CD14-positive monocyte (primary cell): ENCODE measurements around the gene PORCN. TPM values are rescaled to one million over a fixed set of nuclear protein-coding genes. Genes with fewer than 3 reads are reported as not detected.

Source experiments
- DNase-seq, 3 donors: peaks; one replicate each; pipeline ENCODE4 v3.0.0-alpha.2; 2011 to 2022
- H2AFZ ChIP-seq: 2 replicates; pipeline ENCODE4 v1.6.0; 2012; ENCODE audit warnings: mild to moderate bottlenecking, low read depth, low read length, inconsistent platforms; ENCODE audit not compliant: insufficient read depth, poor library complexity, severe bottlenecking
- H3K27ac ChIP-seq, 2 donors: 1 replicate in 1 of 2; 2 replicates in 1 of 2; pipeline ENCODE4 v1.5.1; 2012 to 2013; ENCODE audit warnings: low read length in 2 of 2, control low read depth in 1 of 2, inconsistent platforms in 1 of 2, low read depth in 1 of 2, mild to moderate bottlenecking in 1 of 2
- H3K27me3 ChIP-seq, 2 donors: one replicate each; pipeline versions ENCODE4 v1.6.0 to v1.6.1; 2011 to 2013; ENCODE audit warnings: low read length in 2 of 2; ENCODE audit not compliant: control insufficient read depth in 2 of 2, insufficient read depth in 2 of 2
- H3K36me3 ChIP-seq, 2 donors: replicated peaks in 1 of 2; 1 replicate in 1 of 2; 2 replicates in 1 of 2; pipeline versions ENCODE4 v1.5.1 to v1.6.1; 2012 to 2013; ENCODE audit warnings: low read length in 2 of 2, control low read depth in 1 of 2, inconsistent platforms in 1 of 2, mild to moderate bottlenecking in 1 of 2; ENCODE audit not compliant: insufficient read depth in 2 of 2, control insufficient read depth in 1 of 2
- H3K4me1 ChIP-seq, 2 donors: 1 replicate in 1 of 2; 2 replicates in 1 of 2; pipeline versions ENCODE4 v1.5.1 to v1.6.1; 2012 to 2013; ENCODE audit warnings: low read length in 2 of 2, control low read depth in 1 of 2, inconsistent platforms in 1 of 2, mild to moderate bottlenecking in 1 of 2, moderate library complexity in 1 of 2; ENCODE audit not compliant: insufficient read depth in 2 of 2, control insufficient read depth in 1 of 2
- H3K4me2 ChIP-seq: replicated peaks from 2 replicates; pipeline ENCODE3; 2012; ENCODE audit warnings: low read length, moderate library complexity, mild to moderate bottlenecking; ENCODE audit not compliant: poor library complexity, severe bottlenecking; ENCODE audit errors: extremely low read depth
- H3K4me3 ChIP-seq, 3 experiments: fragments of 200-600 bp in 1 of 3; sonication (generic) in 1 of 3; replicated peaks in 1 of 3; 1 replicate in 2 of 3; 2 replicates in 1 of 3; pipeline ENCODE4 v1.5.1; 2011 to 2013; ENCODE audit warnings: low read length in 3 of 3, mild to moderate bottlenecking in 3 of 3, control low read depth in 2 of 3, low read depth in 2 of 3, inconsistent platforms in 1 of 3, moderate library complexity in 1 of 3
- H3K79me2 ChIP-seq: 2 replicates; pipeline ENCODE4 v1.6.0; 2012; ENCODE audit warnings: mild to moderate bottlenecking, control low read depth, inconsistent platforms, low read length, moderate library complexity; ENCODE audit not compliant: insufficient read depth
- H3K9ac ChIP-seq: 2 replicates; pipeline ENCODE4 v1.6.0; 2017; ENCODE audit warnings: low read length, mild to moderate bottlenecking; ENCODE audit not compliant: insufficient read depth, poor library complexity, severe bottlenecking
- H3K9me3 ChIP-seq, 2 donors: replicated peaks in 1 of 2; 1 replicate in 1 of 2; 2 replicates in 1 of 2; pipeline versions ENCODE4 v1.5.1 to v1.6.1; 2012 to 2013; ENCODE audit warnings: low read length in 2 of 2, control low read depth in 1 of 2; ENCODE audit not compliant: control insufficient read depth in 1 of 2, insufficient read depth in 1 of 2
- H4K20me1 ChIP-seq: 2 replicates; pipeline ENCODE4 v1.6.0; 2012; ENCODE audit warnings: mild to moderate bottlenecking, low read length, control low read depth, moderate library complexity; ENCODE audit not compliant: insufficient read depth
- H3K27ac Mint-ChIP-seq, 7 donors: one replicate each; pipeline ENCODE4 v1.8.0; 2020; ENCODE audit warnings: mild to moderate bottlenecking in 7 of 7, mixed read lengths in 7 of 7, moderate library complexity in 6 of 7, inconsistent platforms in 2 of 7
- H3K27me3 Mint-ChIP-seq, 3 donors: one replicate each; pipeline ENCODE4 v1.8.0; 2021 to 2022; ENCODE audit warnings: low read depth in 3 of 3, mild to moderate bottlenecking in 3 of 3, mixed read lengths in 3 of 3, moderate library complexity in 3 of 3, inconsistent platforms in 1 of 3
- H3K36me3 Mint-ChIP-seq, 2 donors: one replicate each; pipeline ENCODE4 v1.8.0; 2020; ENCODE audit warnings: mixed read lengths in 2 of 2, inconsistent platforms in 1 of 2, mild to moderate bottlenecking in 1 of 2
- H3K4me1 Mint-ChIP-seq: one replicate; pipeline ENCODE4 v1.8.0; 2020; ENCODE audit warnings: mild to moderate bottlenecking, mixed read lengths
- H3K4me3 Mint-ChIP-seq, 2 donors: one replicate each; pipeline ENCODE4 v1.8.0; 2020; ENCODE audit warnings: mild to moderate bottlenecking in 2 of 2, mixed read lengths in 2 of 2, moderate library complexity in 1 of 2
- H3K9me3 Mint-ChIP-seq, 7 donors: one replicate each; pipeline ENCODE4 v1.8.0; 2020 to 2022; ENCODE audit warnings: mixed read lengths in 7 of 7, mild to moderate bottlenecking in 6 of 7, moderate library complexity in 6 of 7, inconsistent platforms in 2 of 7
- CTCF ChIP-seq: fragments of 200-600 bp; IDR thresholded peaks from one replicate; pipeline ENCODE4 v1.8.0; 2022; ENCODE audit warnings: antibody characterized with exemption, mild to moderate bottlenecking
- whole genome bisulfite sequencing: methylation state at CpG from one replicate; pipeline ENCODE4 v1.1.5; 2013; ENCODE audit warnings: missing lambda C conversion rate; ENCODE audit not compliant: insufficient coverage; 5-methylcytosine and 5-hydroxymethylcytosine counted together
- intact Hi-C, 2 donors: fragments of 100-400 bp; cut with micrococcal nuclease; formaldehyde crosslinking; loops; one replicate each; pipeline versions ENCODE4 v1.15.0 to v1.15.1; 2023
- polyA plus RNA-seq, 3 donors: library from polyadenylated mRNA; depleted of rRNA in 1 of 3; unstranded in 2 of 3; stranded (reverse) in 1 of 3; fragments of 300-500 nt in 2 of 3; fragments of >200 nt in 1 of 3; fragmentation: Illumina TruSeq in 2 of 3; gene quantifications; 1 replicate in 2 of 3; 2 replicates in 1 of 3; pipeline ENCODE4 v1.2.3, GENCODE V29; 2012 to 2021

The PORCN gene
- polyA plus RNA-seq, 3 donors: 7.5 to 10.5 (median 7.8) TPM

GRCh38 chrX:48513670-48514069 lies 4.9 kb downstream of the PORCN start:
- 88% methylated on average over 1 of the region's 4 CpGs for WGBS
- peaks cover 0 to 7% (median 0%) of the 10 kb centered on the region in 3 donors for H3K27me3 Mint-ChIP-seq
- H4K20me1 ChIP-seq: no peaks in the 10 kb centered on the region
- no peaks in the 10 kb centered on the region for H3K9me3 ChIP-seq
- DNase-seq: no peak
- no peak overlapping the region for H2AFZ ChIP-seq
- intact Hi-C loops: no loop called here
- H3K9me3 Mint-ChIP-seq: peaks cover 0 to 6% (median 1%) of the 10 kb centered on the region in 7 donors
- H3K27ac ChIP-seq: no peak overlapping the region
- no peaks in the 10 kb centered on the region for H3K79me2 ChIP-seq
- no peak overlapping the region for H3K4me2 ChIP-seq
- H3K9ac ChIP-seq: no peak overlapping the region
- H3K4me3 ChIP-seq: no peak overlapping the region
- H3K4me1 Mint-ChIP-seq: peaks cover 8% of the 10 kb centered on the region
- H3K27ac Mint-ChIP-seq: peak overlapping the region in 1 of 7 donors; percentile 65
- no peak overlapping the region for H3K4me3 Mint-ChIP-seq
- H3K36me3 Mint-ChIP-seq: peaks cover 12 to 24% of the 10 kb centered on the region in 2 donors
- no peaks in the 10 kb centered on the region for H3K27me3 ChIP-seq
- H3K4me1 ChIP-seq: peaks cover 6 to 7% of the 10 kb centered on the region in 2 donors
- TF ChIP-seq CTCF: no peak
- no peaks in the 10 kb centered on the region for H3K36me3 ChIP-seq

GRCh38 chrX:48514126-48514806 lies 5.5 kb downstream of the PORCN start:
- TF ChIP-seq CTCF: no peak
- Mint-ChIP-seq H3K4me3 (no peak overlapping the region), H3K36me3 (peaks cover 12 to 24% of the 10 kb centered on the region in 2 donors), H3K27ac (no peak overlapping the region), H3K9me3 (peaks cover 0 to 5% (median 1%) of the 10 kb centered on the region in 7 donors), H3K27me3 (peaks cover 0 to 7% (median 0%) of the 10 kb centered on the region in 3 donors), H3K4me1 (peaks cover 7% of the 10 kb centered on the region)
- Histone ChIP-seq H3K79me2 (no peaks in the 10 kb centered on the region), H3K4me2 (no peak overlapping the region), H3K9ac (no peak overlapping the region), H3K4me1 (peaks cover 4 to 5% of the 10 kb centered on the region in 2 donors), H3K4me3 (no peak overlapping the region), H3K9me3 (no peaks in the 10 kb centered on the region), H3K27me3 (no peaks in the 10 kb centered on the region), H3K27ac (no peak overlapping the region), H3K36me3 (no peaks in the 10 kb centered on the region), H2AFZ (no peak overlapping the region), H4K20me1 (no peaks in the 10 kb centered on the region)
- WGBS: 100% methylated on average over 1 of the region's 16 CpGs
- DNase-seq: no peak
- intact Hi-C loops: no loop called here
